ENCODE measurements around the gene QSOX2. TPM values are rescaled to one million over a fixed set of nuclear protein-coding genes. Genes with fewer than 3 reads are reported as not detected.

The QSOX2 gene
- polyA plus RNA-seq, 3 donors: 16.6 to 19.0 (median 18.8) TPM

DNA sequence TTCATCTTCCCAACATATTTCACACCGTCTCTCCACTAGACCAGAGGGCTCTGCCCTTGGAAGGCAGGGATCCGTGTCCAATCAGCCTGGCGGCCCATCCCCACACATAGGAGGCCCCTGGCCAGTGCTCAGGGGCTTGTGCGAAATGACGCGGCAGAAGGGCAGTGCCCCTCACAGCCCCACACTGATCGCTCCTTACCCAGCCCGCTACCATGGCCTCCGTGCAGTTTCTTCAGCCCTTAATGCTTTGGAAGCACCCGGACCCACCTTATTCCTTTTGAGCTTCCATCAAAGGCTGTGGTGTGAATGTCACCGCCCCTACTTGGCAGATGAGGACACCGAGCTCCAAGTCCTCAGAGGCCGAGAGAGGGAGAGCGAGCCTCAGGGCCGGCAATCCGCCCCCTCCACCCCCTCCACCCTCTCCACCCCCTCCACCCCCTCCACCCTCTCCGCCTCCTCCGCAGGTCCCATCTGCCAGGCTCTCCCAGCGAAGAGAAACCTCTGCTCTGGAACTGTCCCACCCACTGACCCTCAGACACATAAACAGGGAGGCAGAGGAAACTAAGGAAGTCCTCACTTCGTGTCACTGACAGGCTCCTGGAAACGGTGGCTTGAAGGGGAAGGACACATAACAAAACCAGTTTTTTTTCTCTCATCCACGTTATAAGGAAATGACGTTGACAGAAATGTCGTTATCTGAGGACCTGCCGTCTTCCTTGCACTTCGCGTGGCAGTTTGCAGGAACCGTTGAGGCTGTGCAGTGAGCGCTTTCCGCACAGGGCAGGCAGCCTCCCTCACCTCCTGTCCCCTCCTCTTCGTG is 13.9 kb downstream of the QSOX2 start:
- no peak for DNase-seq (ENCODE audit: extremely low read depth in 1 of 11, low read depth in 9 of 11, low spot score in 4 of 11)

DNA sequence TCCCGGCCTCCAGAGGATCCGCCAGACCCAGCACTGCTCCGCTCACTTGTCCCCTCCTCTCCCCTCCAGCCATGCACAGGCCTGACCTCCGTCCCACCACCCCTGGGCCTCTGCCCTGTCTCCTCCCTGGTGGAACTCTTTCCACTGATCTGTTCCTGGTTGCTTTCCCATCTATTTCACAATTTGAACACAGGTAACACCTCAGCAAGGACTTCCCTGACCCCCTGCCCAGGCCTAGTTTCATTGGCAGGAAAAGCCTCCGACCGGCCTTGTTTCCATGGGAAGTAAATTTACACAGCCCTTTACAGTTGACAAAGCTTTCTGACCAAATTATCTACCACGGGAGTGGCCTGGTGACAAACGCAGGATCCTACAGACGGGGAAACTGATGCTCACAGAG is 14.8 kb downstream of the QSOX2 start:
- DNase-seq (ENCODE audit: extremely low read depth in 1 of 11, low read depth in 9 of 11, low spot score in 4 of 11): no peak

- no peak for DNase-seq (ENCODE audit: extremely low read depth in 1 of 11, low read depth in 9 of 11, low spot score in 4 of 11)
Measured at GRCh38 chr9:136230365-136230764, 15.2 kb downstream of the QSOX2 start.

- no peak for DNase-seq (ENCODE audit: extremely low read depth in 1 of 11, low read depth in 9 of 11, low spot score in 4 of 11)
Measured at GRCh38 chr9:136229096-136230065, 16.2 kb downstream of the QSOX2 start.

- no peak for DNase-seq (ENCODE audit: extremely low read depth in 1 of 11, low read depth in 9 of 11, low spot score in 4 of 11)
Measured at GRCh38 chr9:136228107-136228875, 17.3 kb downstream of the QSOX2 start.

DNA sequence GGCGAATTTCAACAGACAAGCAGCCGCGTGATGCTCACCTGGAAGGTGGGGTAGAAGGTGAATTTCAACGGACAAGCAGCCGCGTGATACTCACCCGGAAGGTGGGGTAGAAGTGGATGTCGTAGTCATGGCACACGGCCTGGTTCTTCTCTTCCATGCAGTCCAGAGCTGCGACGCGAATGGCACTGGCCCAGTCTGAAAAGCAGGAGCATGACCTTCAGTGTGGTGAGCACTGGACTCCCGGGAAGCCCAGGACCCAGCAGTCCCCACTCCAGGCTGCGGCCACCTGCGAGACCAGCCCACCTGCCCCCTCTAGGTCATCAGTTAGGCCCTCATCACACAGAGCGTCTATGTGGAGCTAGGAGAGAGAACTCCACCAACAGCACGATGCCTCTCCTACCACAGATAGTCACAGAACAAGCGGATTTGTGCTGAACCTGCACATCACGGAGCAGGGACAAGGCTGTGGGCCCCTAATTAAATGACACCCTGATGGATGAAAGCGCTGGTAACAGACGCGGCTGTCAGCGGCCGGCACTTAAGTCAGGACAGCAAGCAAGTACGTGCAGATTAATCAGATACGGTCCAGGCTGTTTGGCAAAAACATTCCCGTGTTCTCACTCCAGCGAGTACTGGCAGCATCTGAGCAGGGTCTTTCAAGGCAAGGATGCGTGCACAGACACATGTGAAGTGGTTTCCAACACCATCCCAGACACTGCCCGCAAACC is 18.8 kb downstream of the QSOX2 start:
- DNase-seq (ENCODE audit: extremely low read depth in 1 of 11, low read depth in 9 of 11, low spot score in 4 of 11): no peak

GRCh38 chr9:136225748-136226679 is 19.6 kb downstream of the QSOX2 start:
- DNase-seq (ENCODE audit: extremely low read depth in 1 of 11, low read depth in 9 of 11, low spot score in 4 of 11): peak in 1 of 11 donors; percentile 38

DNA sequence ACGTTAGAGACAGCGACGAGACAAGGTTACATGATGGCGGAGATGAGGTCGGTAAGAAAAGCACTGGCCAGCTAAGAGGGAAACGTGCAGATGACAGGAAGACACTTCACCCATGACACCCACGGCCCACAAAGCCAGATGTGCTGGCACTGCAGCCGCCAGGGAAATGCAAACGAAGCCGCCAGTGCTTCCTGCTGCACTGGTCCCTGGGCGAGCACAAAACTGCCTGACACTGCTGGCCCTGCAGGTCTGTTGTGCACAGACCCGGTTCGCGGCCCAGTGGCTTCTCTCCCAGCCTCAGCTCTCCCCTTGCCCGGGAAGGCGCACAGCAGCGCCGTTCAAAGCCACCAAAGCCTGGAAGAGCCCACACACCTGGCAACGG is 20.3 kb downstream of the QSOX2 start:
- DNase-seq (ENCODE audit: extremely low read depth in 1 of 11, low read depth in 9 of 11, low spot score in 4 of 11): no peak

- no peak for DNase-seq (ENCODE audit: extremely low read depth in 1 of 11, low read depth in 9 of 11, low spot score in 4 of 11)
Measured at GRCh38 chr9:136223871-136224640, 21.6 kb downstream of the QSOX2 start.

DNA sequence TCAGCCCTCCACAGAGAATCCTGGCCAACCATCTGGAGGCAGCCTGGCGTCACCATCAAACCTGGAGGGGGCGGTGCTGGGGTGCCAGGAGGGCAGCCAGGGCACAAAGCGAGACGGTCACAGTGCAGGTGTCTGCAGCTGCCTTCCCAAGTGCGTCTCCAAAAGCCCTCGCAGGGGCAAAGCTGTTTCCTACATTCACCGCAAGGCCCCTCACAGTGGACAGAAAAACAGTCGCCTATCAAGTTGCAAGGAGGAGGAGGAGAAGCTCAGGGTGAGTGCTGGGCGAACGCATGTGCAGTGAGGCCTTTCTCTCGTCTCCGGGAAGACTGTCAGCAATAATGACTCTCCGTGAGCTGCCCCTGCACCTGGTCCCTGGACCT is 22.7 kb downstream of the QSOX2 start:
- DNase-seq (ENCODE audit: extremely low read depth in 1 of 11, low read depth in 9 of 11, low spot score in 4 of 11): peak in 2 of 11 donors; percentile 30 to 43

DNA sequence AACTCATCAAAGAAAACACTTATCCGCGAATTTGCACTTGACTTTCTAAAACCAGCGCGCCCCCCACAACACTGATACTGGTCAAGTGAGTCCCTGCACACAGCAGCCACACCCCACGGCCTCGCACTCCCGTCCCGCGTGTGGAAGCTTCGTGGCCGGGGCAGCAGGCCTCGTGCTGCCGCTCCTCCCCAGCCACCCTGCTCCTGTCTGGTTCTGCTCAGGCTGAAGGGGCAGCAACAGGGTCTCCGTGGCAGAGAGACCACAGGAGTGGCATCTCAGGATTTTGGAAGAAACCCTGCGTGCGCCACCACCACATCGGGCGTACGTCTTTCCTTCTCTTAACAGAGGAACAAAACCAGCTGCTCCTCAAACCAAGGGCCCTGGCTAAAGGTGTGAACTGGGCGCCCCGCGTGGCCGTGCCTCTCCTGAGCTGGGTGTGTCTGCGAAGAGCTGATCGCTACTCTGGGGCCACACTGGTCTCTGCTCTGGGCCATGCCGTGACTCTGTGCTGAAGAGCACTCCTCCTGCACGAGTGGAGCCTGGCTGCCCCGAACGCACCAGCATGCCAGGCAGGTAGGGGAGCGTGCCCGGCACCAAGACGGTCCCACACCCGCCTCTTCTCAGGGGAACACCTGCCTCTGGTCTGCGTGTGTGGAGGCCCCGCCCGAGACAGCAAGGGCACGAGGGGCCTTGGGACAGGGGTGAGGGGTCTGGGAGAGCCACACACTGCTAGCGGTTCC is 23.3 kb downstream of the QSOX2 start:
- no peak for DNase-seq (ENCODE audit: extremely low read depth in 1 of 11, low read depth in 9 of 11, low spot score in 4 of 11)

DNA sequence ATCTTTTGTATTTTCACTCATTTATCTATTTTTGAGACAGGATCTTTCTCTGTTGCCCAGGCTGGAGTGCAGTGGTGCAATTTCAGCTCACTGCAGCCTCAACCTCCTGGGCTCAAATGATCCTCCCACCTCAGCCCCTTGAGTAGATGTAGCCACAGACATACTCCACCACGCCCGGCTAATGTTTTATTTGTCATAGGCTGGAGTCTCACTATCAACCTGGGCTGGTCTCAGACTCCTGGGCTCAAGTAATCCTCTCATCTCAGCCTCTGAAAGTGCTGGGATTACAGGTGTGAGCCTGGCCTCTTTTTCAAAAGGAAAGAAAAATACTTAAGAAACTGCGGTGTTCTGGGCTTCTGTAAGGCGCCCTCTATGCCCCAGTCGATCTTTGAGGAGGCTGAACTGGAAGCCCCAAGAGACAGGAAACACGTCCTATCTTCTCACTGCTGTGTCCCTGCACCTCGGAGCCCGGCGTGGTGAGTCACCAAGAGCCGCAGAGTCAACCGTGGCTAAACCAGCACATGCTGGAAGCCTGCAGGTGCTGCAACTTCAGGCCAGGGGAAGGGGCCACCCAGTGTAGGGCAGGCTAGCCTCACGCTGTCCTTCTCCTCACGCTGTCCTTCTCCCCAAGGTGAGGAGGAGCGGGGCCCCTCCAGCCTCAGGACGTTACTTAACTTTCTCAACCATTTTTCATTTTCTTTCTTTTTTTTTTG is 25.4 kb downstream of the QSOX2 start:
- no peak for DNase-seq (ENCODE audit: extremely low read depth in 1 of 11, low read depth in 9 of 11, low spot score in 4 of 11)

DNA sequence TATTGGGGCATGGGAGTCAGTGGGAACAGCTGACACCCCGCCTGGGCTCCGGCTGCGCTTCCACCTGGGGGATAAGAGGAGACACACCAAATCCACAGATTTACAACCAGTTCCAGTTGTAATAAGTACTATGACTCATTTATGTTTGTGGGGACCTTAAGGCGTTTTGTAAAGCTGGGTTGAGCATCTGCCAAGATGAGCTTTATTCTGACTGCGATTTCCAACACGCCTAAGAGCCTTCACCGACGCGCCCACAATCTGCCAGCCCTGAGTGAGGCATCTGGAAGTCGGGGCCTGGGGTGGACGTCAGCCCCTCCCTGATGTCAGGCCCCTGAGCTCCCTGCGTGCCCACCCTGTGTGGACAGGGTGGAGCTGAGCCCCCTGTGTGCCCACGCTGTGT is 26.3 kb downstream of the QSOX2 start:
- DNase-seq (ENCODE audit: extremely low read depth in 1 of 11, low read depth in 9 of 11, low spot score in 4 of 11): no peak

DNA sequence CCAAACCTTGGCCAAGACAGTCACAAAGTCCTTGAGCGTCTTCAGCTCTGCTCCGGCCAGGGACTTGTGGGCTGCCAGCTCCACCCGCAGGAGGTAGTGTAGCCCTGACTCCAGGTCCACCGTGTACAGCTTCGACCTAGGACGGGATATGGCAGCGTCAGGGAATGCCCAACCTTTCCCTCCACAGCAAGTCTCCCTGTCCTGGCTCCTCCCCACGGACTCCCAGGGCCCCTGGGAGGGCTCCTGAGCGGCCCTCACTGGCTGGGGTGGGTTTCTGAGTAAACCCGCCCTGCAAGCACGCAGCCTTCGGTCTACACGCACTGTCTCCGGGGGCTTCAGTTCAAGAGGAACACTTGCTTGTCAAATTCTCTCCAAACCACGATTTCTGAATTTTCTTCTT is 26.9 kb downstream of the QSOX2 start:
- no peak for DNase-seq (ENCODE audit: extremely low read depth in 1 of 11, low read depth in 9 of 11, low spot score in 4 of 11)

GRCh38 chr9:136218271-136218670 is 27.3 kb downstream of the QSOX2 start:
- DNase-seq (ENCODE audit: extremely low read depth in 1 of 11, low read depth in 9 of 11, low spot score in 4 of 11): no peak

Data from renal cortex interstitium (tissue), 11 donors.